Dermis microvascular lymphatic vessel endothelial cell (primary cell): Measurements from ENCODE around the gene FBXO9. TPM values are rescaled to one million over a fixed set of nuclear protein-coding genes. Genes with fewer than 3 reads are reported as not detected.

ENCODE experiments used
- DNase-seq, 2 donors: peaks; one replicate each; pipeline versions ENCODE4 v3.0.0 to v3.0.0-alpha.2; 2010; ENCODE audit warnings: low read depth in 2 of 2
- total RNA-seq: library from RNA; depleted of rRNA; stranded (reverse); fragments of >200 nt; gene quantifications from 2 replicates; pipeline ENCODE4 v1.2.1, GENCODE V29; 2014

The FBXO9 gene
- total RNA-seq, 1 donor from 2014 or later: 18.9 TPM

GRCh38 chr6:53089948-53090347, 24.7 kb downstream of the FBXO9 start:
- no peak for DNase-seq

GRCh38 chr6:53090576-53090975, 25.4 kb downstream of the FBXO9 start:
- no peak for DNase-seq

DNA sequence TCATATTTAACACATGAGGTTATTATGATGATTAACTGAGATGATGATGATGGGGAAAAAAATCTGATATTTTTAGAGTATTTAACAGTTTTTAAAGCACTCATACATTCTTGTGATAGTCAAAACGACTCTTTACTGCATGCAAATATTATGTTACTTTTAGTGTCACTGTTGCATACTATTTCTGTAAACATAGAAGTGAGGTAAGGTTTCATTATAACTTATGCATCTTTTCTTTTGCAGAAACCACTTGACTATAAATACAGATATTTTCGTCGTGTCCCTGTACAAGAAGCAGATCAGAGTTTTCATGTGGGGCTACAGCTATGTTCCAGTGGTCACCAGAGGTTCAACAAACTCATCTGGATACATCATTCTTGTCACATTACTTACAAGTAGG, 30.1 kb downstream of the FBXO9 start:
- DNase-seq: no peak

- DNase-seq: no peak
Observed at GRCh38 chr6:53095716-53096115, 30.5 kb downstream of the FBXO9 start.

DNA sequence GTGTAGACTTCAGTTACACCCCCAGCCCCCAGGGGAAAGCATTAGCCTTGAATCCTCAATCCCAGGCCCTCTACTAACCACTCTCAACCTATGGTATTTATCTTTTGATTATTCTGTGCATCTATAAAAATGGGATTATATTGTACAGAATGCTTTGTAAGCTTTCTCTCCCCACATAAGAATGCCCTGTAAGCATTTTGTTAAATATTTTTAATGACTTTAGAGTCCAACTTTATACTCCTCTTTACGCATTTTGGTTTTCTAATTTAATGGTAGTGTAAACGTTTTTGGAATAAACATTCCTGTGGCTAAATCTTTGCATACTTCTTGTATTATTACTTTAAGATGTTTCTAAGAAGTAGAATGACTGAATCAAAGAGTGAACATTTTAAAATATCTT, 35.4 kb downstream of the FBXO9 start:
- DNase-seq: no peak

- DNase-seq: no peak
Observed at GRCh38 chr6:53101006-53101405, 35.8 kb downstream of the FBXO9 start.

- peak; percentile 20 to 40 for DNase-seq
Observed at GRCh38 chr6:53103993-53104675, 38.9 kb downstream of the FBXO9 start.

DNA sequence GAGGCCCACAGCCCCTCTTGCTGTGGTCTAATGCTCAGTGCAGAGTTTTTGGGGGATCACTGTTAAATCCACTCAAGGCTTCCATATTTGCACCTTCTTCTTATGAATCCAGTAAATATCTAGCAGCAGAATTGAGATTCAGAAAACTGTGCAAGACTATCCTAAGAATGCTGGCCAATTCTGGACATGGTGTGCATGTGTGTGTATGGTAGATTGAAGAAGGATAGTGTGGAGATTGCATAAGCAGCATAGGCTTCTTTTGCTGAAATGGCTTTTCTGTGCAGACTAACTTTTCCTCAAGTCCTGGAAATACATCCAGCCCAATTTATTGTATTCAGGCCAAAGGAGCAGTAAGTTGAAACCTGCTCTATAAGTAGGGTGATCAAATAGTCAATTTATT, 39.7 kb downstream of the FBXO9 start:
- no peak for DNase-seq

DNA sequence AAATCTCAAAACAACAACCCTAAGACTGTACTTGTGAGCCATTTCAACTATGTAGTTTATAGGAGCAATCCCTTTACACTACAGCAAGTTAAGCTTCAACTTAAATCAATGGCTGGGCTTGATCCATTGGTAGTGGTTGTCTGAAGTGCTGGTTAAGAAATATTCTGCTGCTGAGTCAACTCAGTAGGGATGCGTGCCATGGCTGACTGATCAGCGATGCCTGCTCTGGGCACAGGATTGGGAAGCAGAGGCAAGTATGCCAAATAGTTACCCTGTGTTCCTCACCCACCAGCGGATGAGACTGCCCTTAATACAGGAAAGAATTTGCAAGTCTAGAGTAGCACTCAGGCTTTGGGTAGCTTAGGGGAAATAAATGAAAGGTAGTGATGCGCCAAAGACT, 41.9 kb downstream of the FBXO9 start:
- no peak for DNase-seq

- DNase-seq: no peak
Observed at GRCh38 chr6:53109612-53110011, 44.4 kb downstream of the FBXO9 start.

GRCh38 chr6:53111865-53112264, 46.7 kb downstream of the FBXO9 start:
- DNase-seq: no peak

GRCh38 chr6:53112404-53112803, 47.2 kb downstream of the FBXO9 start:
- DNase-seq: no peak

GRCh38 chr6:53112871-53113270, 47.7 kb downstream of the FBXO9 start:
- no peak for DNase-seq

GRCh38 chr6:53113742-53114141, 48.5 kb downstream of the FBXO9 start:
- no peak for DNase-seq

- no peak for DNase-seq
Observed at GRCh38 chr6:53115113-53115512, 49.9 kb downstream of the FBXO9 start.

DNA sequence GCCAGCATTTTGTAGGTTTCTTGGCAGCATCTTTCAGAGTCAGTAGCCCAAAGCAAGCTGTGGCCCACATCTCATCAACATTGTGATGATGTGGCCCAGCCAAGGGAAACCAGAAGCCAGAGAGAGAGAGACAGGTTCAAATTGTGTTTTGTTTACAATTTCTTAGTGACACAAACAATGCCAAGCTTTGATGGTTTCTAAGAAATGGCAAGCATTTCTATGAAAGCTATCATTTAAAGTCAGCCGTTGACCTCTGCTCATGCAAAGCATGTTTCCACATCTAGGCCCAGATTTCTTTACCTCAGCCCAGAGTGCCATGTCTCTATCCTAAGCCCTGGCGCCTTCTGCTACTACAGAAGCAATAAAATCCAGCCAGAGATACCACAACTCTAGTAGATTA, 50.5 kb downstream of the FBXO9 start:
- DNase-seq: no peak

DNA sequence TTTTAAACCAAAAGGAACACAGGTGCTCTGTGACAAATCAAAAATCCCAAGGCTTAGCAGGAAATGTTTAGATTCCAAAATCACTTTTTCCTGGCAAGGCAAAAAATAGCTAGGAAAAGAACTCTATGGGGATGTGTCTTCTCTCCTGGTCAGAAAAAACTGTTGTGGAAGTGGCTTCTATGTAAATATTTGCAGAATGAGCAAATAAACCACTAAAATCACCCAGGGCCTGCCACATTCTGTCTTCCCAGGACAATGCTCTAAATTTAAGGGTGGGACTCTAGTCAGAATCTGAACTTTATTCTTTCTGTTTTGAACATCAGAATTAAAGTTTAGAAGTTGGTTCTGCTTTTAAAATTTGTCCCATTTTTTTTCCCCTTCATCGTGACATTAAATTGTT, 54.1 kb downstream of the FBXO9 start:
- DNase-seq: no peak

DNA sequence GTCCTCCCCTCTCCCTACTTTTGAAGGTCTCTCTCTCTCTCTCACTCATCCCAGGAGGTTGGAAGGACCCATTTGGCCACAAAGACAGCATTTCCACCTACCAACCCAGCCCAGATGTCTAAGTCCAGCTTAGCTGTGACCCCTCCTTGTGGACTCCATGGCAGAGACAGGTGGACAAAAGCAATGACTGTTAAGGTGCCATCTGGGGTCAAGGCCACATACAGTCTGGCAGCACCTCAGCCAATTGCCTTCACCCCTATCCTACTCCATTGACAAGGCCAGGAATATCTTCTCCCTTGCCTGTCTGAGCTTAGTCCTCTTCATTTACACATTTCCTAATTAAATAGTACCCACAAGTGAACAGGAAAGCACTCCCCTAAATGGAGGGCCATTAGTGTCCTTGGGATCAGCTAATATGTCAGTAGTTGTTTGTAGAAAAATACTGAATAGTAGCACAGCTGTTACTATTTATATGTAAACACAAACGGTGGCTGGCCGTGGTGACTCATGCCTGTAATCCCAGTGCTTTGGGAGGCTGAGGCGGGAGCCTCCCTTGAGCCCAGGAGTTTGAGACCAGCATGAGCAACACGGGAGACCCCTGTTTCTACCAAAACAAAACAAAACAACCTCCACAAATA, 54.7 kb downstream of the FBXO9 start:
- DNase-seq: peak in 1 of 2 donors; percentile 1

GRCh38 chr6:53124131-53124800, 59.1 kb downstream of the FBXO9 start:
- DNase-seq: no peak

DNA sequence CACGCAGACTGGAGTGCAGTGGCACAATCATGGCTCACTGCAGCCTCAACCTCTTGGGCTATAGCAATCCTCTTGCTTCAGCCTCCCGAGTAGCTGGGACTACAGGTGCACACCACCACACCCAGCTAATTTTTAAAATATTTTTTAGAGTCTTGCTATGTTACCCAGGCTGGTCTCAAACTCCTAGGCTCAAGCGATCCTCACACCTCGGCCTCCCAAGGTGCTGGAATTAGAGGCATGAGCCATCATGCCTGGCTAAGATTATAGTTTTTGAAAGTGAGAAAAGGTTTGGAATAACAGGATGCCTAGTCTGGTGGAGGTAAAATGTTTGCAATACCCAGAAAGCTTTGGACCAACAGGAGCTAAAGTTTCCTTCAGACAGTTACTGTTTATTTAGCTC, 60.1 kb downstream of the FBXO9 start:
- no peak for DNase-seq

DNA sequence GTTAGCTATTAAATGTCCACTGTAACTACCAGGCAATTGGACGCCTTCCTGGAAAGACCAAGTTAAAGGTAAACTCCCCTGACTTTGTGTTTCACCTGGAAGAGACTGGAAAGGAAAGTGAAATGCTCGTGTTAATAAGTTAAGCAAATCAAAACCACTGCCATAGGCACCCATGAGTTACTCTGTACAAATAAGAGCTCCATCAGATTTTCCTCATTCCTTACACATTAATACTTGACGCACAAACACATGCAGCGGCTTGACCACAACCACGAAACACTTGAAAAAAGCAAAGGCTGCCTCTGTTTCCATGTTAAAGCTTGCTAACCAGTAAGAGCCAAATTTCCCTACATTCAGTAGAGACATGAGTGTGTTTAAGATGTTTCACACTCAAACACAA, 63.6 kb downstream of the FBXO9 start:
- no peak for DNase-seq

- no peak for DNase-seq
Observed at GRCh38 chr6:53130569-53131290, 65.5 kb downstream of the FBXO9 start.
